SH-SY5Y (cell line): Measurements from ENCODE around the gene SLIT1.

Experiments
- GATA2 ChIP-seq: IDR thresholded peaks from 2 replicates; pipeline ENCODE4 v1.6.1; 2011; ENCODE audit warnings: mild to moderate bottlenecking, low read depth, low read length
- GATA3 ChIP-seq: IDR thresholded peaks from 2 replicates; pipeline ENCODE4 v1.6.1; 2011; ENCODE audit warnings: low read depth, mild to moderate bottlenecking, low read length, moderate library complexity

DNA sequence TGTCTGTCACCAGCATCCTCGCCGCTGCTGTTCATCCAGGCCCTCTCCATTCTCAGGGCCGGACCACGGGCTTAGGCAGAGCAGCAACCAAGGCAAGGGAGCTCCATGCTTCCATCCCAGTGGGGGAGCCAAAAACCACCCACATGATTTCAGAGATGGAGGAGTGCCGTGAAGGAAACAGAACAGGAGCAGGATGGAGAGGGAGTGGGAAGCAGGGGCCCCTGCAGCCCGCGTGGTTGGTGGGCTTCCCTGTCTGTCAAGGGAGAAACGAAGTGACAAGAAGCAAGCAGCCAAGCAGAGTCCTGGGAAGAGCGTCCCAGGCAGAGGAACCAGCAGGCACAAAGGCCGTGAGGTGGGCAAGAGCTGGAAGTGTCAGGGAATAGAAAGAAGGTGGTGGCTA, 95.7 kb downstream of the SLIT1 start:
- TF ChIP-seq GATA2 (no peak), GATA3 (no peak)
